OCI-LY7 (cell line): ENCODE results near the gene DEFB125. TPM values are rescaled to one million over a fixed set of nuclear protein-coding genes. Genes with fewer than 3 reads are reported as not detected.

Source experiments
- BruUV-seq: library from RNA; stranded (reverse); fragments of 400-500 nt; replicated peaks from 2 replicates; lab custom pipeline; 2021; lab: Mats Ljungman, UMichigan
- CTCF ChIA-PET: fragments of 300-600 bp; sonication (Branson Sonifier 250); formaldehyde crosslinking; loops from one replicate; lab custom pipeline; 2022; ENCODE audit warnings: antibody characterized with exemption; ENCODE audit not compliant: unreplicated experiment; lab: Charles Lee
- POLR2A ChIA-PET: fragments of 300-600 bp; sonication (Branson Sonifier 250); formaldehyde crosslinking; loops from one replicate; lab custom pipeline; 2022; ENCODE audit warnings: antibody characterized with exemption; lab: Charles Lee
- DNase-seq: peaks from one replicate; pipeline ENCODE4 v3.0.0-alpha.2; 2015; ENCODE audit warnings: low spot score
- H2AFZ ChIP-seq: fragments of 200-600 bp; sonication (generic), shearing (Covaris generic); 2 replicates; pipeline ENCODE4 v1.6.1; 2014; ENCODE audit warnings: mild to moderate bottlenecking, antibody characterized with exemption, low read length, moderate library complexity
- H3K27ac ChIP-seq: fragments of 200-600 bp; sonication (generic); 2 replicates; pipeline ENCODE4 v1.5.1; 2014; ENCODE audit warnings: mixed run types, low read depth, mild to moderate bottlenecking, moderate library complexity, low read length, inconsistent platforms; ENCODE audit not compliant: poor library complexity, severe bottlenecking
- H3K36me3 ChIP-seq: fragments of 200-600 bp; sonication (generic); 2 replicates; pipeline ENCODE4 v1.6.1; 2014; ENCODE audit warnings: mild to moderate bottlenecking, antibody characterized with exemption, low read length, moderate library complexity, mixed read lengths; ENCODE audit not compliant: insufficient read depth
- H3K4me1 ChIP-seq: fragments of 200-600 bp; sonication (generic); 2 replicates; pipeline ENCODE4 v1.5.1; 2014; ENCODE audit warnings: mild to moderate bottlenecking, low read length; ENCODE audit not compliant: insufficient read depth, poor library complexity, severe bottlenecking
- H3K4me2 ChIP-seq: fragments of 200-600 bp; sonication (generic); 2 replicates; pipeline ENCODE4 v1.6.1; 2014; ENCODE audit warnings: mild to moderate bottlenecking, low read length
- H3K4me3 ChIP-seq: fragments of 200-600 bp; sonication (generic); 2 replicates; pipeline ENCODE4 v1.5.1; 2014; ENCODE audit warnings: mild to moderate bottlenecking, low read depth, low read length; ENCODE audit not compliant: poor library complexity, severe bottlenecking
- H3K79me2 ChIP-seq: fragments of 200-600 bp; sonication (generic); 2 replicates; pipeline ENCODE4 v1.6.1; 2016; ENCODE audit warnings: low read depth, mild to moderate bottlenecking, low read length, moderate library complexity, mixed read lengths; ENCODE audit not compliant: insufficient read depth
- H3K9me2 ChIP-seq: fragments of 200-600 bp; sonication (generic); 2 replicates; pipeline ENCODE4 v1.6.1; 2016; ENCODE audit warnings: mild to moderate bottlenecking, low read length, mixed read lengths; ENCODE audit not compliant: insufficient read depth
- H3K9me3 ChIP-seq: fragments of 200-600 bp; sonication (generic); 2 replicates; pipeline ENCODE4 v1.6.1; 2014; ENCODE audit warnings: mild to moderate bottlenecking, mixed run types, low read length, mixed read lengths
- H4K20me1 ChIP-seq: fragments of 200-600 bp; sonication (generic); 2 replicates; pipeline ENCODE4 v1.6.1; 2014; ENCODE audit warnings: mild to moderate bottlenecking, antibody characterized with exemption, low read length, moderate library complexity, mixed read lengths; ENCODE audit not compliant: insufficient read depth
- CTCF ChIP-seq: fragments of 200-600 bp; sonication (generic); conservative IDR thresholded peaks from 2 replicates; pipeline ENCODE4 v1.5.1; 2014; ENCODE audit warnings: mild to moderate bottlenecking, antibody characterized with exemption, low read length, moderate library complexity, mixed read lengths
- EZH2phosphoT487 ChIP-seq: fragments of 200-600 bp; sonication (generic); IDR thresholded peaks from 2 replicates; pipeline ENCODE4 v1.6.1; 2018; ENCODE audit warnings: low read depth, borderline replicate concordance, mild to moderate bottlenecking, mixed run types, antibody characterized with exemption, low read length, moderate library complexity, mixed read lengths
- intact Hi-C: fragments of 100-400 bp; cut with micrococcal nuclease; formaldehyde crosslinking; loops from one replicate; pipeline ENCODE4 v1.10.0; 2022; ENCODE audit not compliant: unreplicated experiment
- total RNA-seq, 2 experiments: library from RNA; depleted of rRNA in 1 of 2; stranded (reverse); fragments of >200 nt in 1 of 2; shearing (Covaris generic) in 1 of 2; gene quantifications; 2 replicates each; pipeline ENCODE4 v1.2.3, GENCODE V29; 2014 to 2022

DEFB125 gene
- total RNA-seq, 2 experiments from 2014 or later = not detected

- ChIA-PET POLR2A (interaction anchor here (0.6 kb wide), 1 partner anchor 17 kb away, joined by 5 read pairs; no protein-coding TSS in a partner anchor), CTCF (no interaction called here)
- Histone ChIP-seq H3K9me3 (no peaks in the 10 kb centered on the region), H3K4me1 (no peaks in the 10 kb centered on the region), H4K20me1 (no peaks in the 10 kb centered on the region), H2AFZ (no peak within 1 kb of the TSS), H3K9me2 (no peaks in the 10 kb centered on the region), H3K36me3 (no peaks in the 10 kb centered on the region), H3K4me2 (no peak within 1 kb of the TSS), H3K27ac (no peak within 1 kb of the TSS), H3K79me2 (no peaks in the 10 kb centered on the region), H3K4me3 (no peak within 1 kb of the TSS)
- no TSS peak for BruUV-seq
- TF ChIP-seq CTCF (no peak), EZH2phosphoT487 (no peak)
- intact Hi-C loops = no loop called here
- no peak for DNase-seq
Observed at GRCh38 chr20:142290-142689, 54.8 kb downstream of the DEFB125 start, which contains the start of gene DEFB126. Gene DEFB126, plus strand, starts transcription at chr20:142590. Its CDS starts 39 bp downstream, at chr20:142629.

GRCh38 chr20:145877-146276, 58.4 kb downstream of the DEFB125 start:
- ChIA-PET CTCF (no interaction called here), POLR2A (no interaction called here)
- Histone ChIP-seq H3K36me3 (no peaks in the 10 kb centered on the region), H3K9me3 (no peaks in the 10 kb centered on the region), H4K20me1 (no peaks in the 10 kb centered on the region), H3K27ac (no peak overlapping the region), H3K4me3 (no peak overlapping the region), H3K9me2 (no peaks in the 10 kb centered on the region), H2AFZ (no peak overlapping the region), H3K4me1 (no peaks in the 10 kb centered on the region), H3K4me2 (no peak overlapping the region), H3K79me2 (no peaks in the 10 kb centered on the region)
- intact Hi-C loops = no loop called here
- no peak for DNase-seq
- BruUV-seq = no TSS peak
- no peak for TF ChIP-seq EZH2phosphoT487
- no peak for TF ChIP-seq CTCF

Other genes with a start within 250 kb of the DEFB125 start
- not detected in 2 replicates for gene DEFB126, start 54.9 kb downstream of the DEFB125 start, total RNA-seq (2014; rRNA removed; shearing (Covaris generic))
- not detected in 2 replicates for gene DEFB126, start 54.9 kb downstream of the DEFB125 start, total RNA-seq (2022)
- not detected in 2 replicates for gene DEFB127, start 69.8 kb downstream of the DEFB125 start, total RNA-seq (2014; rRNA removed; shearing (Covaris generic))
- not detected in 2 replicates for gene DEFB127, start 69.8 kb downstream of the DEFB125 start, total RNA-seq (2022)
- gene DEFB128, start 102.0 kb downstream of the DEFB125 start, total RNA-seq (2014; rRNA removed; shearing (Covaris generic)) = not detected in 2 replicates
- gene DEFB128, start 102.0 kb downstream of the DEFB125 start, total RNA-seq (2022) = not detected in 2 replicates
- not detected in 2 replicates for gene DEFB129, start 139.6 kb downstream of the DEFB125 start, total RNA-seq (2014; rRNA removed; shearing (Covaris generic))
- not detected in 2 replicates for gene DEFB129, start 139.6 kb downstream of the DEFB125 start, total RNA-seq (2022)
- not detected in 2 replicates for gene DEFB132, start 170.1 kb downstream of the DEFB125 start, total RNA-seq (2014; rRNA removed; shearing (Covaris generic))
- gene DEFB132, start 170.1 kb downstream of the DEFB125 start, total RNA-seq (2022) = not detected in 2 replicates
- gene C20orf96, start 203.1 kb downstream of the DEFB125 start, total RNA-seq (2014; rRNA removed; shearing (Covaris generic)) = 2.6 and 6.3 TPM in 2 replicates
- gene C20orf96, start 203.1 kb downstream of the DEFB125 start, total RNA-seq (2022) = 12.6 and 13.1 TPM in 2 replicates
- gene ZCCHC3, start 209.9 kb downstream of the DEFB125 start, total RNA-seq (2014; rRNA removed; shearing (Covaris generic)) = 39.8 and 45.3 TPM in 2 replicates
- gene ZCCHC3, start 209.9 kb downstream of the DEFB125 start, total RNA-seq (2022) = 34.8 and 35.6 TPM in 2 replicates
- 12.9 and 16.4 TPM in 2 replicates for gene SOX12, start 237.9 kb downstream of the DEFB125 start, total RNA-seq (2014; rRNA removed; shearing (Covaris generic))
- gene SOX12, start 237.9 kb downstream of the DEFB125 start, total RNA-seq (2022) = 43.8 and 46.6 TPM in 2 replicates